Gastroesophageal sphincter (tissue), 4 donors: ENCODE measurements around the gene TMEM163. TPM values are rescaled to one million over a fixed set of nuclear protein-coding genes. Genes with fewer than 3 reads are reported as not detected.
A peak's percentile ranks its signal among the peaks of the same experiment; 100 is the strongest.

Experiments used
- ATAC-seq: fragments of 150-250 bp; one replicate; pipeline ENCODE4 v1.9.1; 2016; ENCODE audit warnings: mild to moderate bottlenecking, moderate library complexity
- H3K27ac ChIP-seq, 4 donors: fragments of 200-600 bp; sonication (generic) in 3 of 4; 1 replicate in 3 of 4; 2 replicates in 1 of 4; pipeline ENCODE4 v1.5.1; 2016 to 2019
- H3K27me3 ChIP-seq: fragments of 200-600 bp; sonication (generic); one replicate; pipeline ENCODE4 v1.5.1; 2019
- H3K36me3 ChIP-seq, 2 donors: fragments of 200-600 bp; sonication (generic); one replicate each; pipeline ENCODE4 v1.5.1; 2019; ENCODE audit warnings: control low read depth in 1 of 2
- H3K4me1 ChIP-seq, 3 donors: fragments of 200-600 bp; sonication (generic); 1 replicate in 2 of 3; 2 replicates in 1 of 3; pipeline ENCODE4 v1.5.1; 2016 to 2019; ENCODE audit warnings: control low read depth in 2 of 3
- H3K4me3 ChIP-seq, 2 donors: fragments of 200-600 bp; sonication (generic); one replicate each; pipeline ENCODE4 v1.5.1; 2019; ENCODE audit warnings: mild to moderate bottlenecking in 1 of 2, moderate library complexity in 1 of 2
- H3K9me3 ChIP-seq, 3 donors: fragments of 200-600 bp; sonication (generic); one replicate each; pipeline ENCODE4 v1.5.1; 2017 to 2019; ENCODE audit warnings: control low read depth in 2 of 3
- EP300 ChIP-seq: sonication (generic); formaldehyde crosslinking; IDR thresholded peaks from one replicate; pipeline ENCODE4 v1.6.1; 2017; ENCODE audit warnings: antibody characterized with exemption, mild to moderate bottlenecking
- POLR2A ChIP-seq, 2 donors: fragments of 450-650 bp; IDR thresholded peaks; one replicate each; pipeline ENCODE4 v1.6.1; 2017; ENCODE audit warnings: antibody characterized with exemption in 2 of 2, mild to moderate bottlenecking in 2 of 2, moderate library complexity in 1 of 2
- POLR2AphosphoS5 ChIP-seq: sonication (generic); formaldehyde crosslinking; IDR thresholded peaks from one replicate; pipeline ENCODE4 v1.6.1; 2017; ENCODE audit warnings: antibody characterized with exemption
- whole genome bisulfite sequencing, 2 donors: methylation state at CpG; one replicate each; pipeline ENCODE4 v1.1.5; 2018; ENCODE audit warnings: low coverage in 1 of 2; 5-methylcytosine and 5-hydroxymethylcytosine counted together
- total RNA-seq, 4 donors: library from RNA; depleted of rRNA; stranded (reverse); fragments of >200 nt; gene quantifications; one replicate each; pipeline ENCODE4 v1.1.0, GENCODE V29; 2016
- TF ChIP-seq, protein P1 (sequence below), 4 experiments: fragments of 200-600 bp in 2 of 4; fragments of 450-650 bp in 2 of 4; sonication (generic) in 1 of 4; IDR thresholded peaks; one replicate each; pipeline ENCODE4 v1.5.1; 2017 to 2019; ENCODE audit warnings: antibody characterized with exemption in 4 of 4, mild to moderate bottlenecking in 2 of 4, moderate library complexity in 2 of 4

TMEM163 gene
- total RNA-seq, 4 donors from 2014 or later, result 0.27 to 2.5 (median 0.60) TPM

DNA sequence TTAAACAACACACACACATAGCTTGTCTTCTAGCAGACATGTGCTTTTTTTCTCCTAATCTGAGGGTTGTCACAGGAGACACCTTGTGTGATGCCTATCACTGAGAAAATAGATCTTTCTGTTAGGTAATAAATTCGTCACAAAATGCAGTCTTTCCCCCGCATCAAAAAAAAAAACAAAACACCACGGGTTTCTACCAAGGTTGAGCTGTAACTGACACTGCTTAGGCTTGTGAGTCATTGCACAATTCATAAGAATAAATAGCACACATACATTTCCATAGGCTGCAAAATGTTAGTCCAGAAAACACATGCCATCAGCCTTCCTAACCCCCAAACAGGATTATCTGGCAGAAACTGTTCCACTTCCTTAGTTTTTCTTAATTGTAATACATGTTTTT is 6.5 kb downstream of the TMEM163 start:
- Histone ChIP-seq H3K4me1 (peaks cover 0 to 2% (median 0%) of the 10 kb centered on the region in 3 donors), H3K4me3 (no peak overlapping the region), H3K9me3 (no peaks in the 10 kb centered on the region), H3K27me3 (peaks cover 53% of the 10 kb centered on the region), H3K36me3 (no peaks in the 10 kb centered on the region), H3K27ac (no peak overlapping the region)
- WGBS, 2 donors, result 23 to 28% methylated on average over 3 of the region's 3 CpGs
- ATAC-seq, result no peak
- TF ChIP-seq, protein P1, sequence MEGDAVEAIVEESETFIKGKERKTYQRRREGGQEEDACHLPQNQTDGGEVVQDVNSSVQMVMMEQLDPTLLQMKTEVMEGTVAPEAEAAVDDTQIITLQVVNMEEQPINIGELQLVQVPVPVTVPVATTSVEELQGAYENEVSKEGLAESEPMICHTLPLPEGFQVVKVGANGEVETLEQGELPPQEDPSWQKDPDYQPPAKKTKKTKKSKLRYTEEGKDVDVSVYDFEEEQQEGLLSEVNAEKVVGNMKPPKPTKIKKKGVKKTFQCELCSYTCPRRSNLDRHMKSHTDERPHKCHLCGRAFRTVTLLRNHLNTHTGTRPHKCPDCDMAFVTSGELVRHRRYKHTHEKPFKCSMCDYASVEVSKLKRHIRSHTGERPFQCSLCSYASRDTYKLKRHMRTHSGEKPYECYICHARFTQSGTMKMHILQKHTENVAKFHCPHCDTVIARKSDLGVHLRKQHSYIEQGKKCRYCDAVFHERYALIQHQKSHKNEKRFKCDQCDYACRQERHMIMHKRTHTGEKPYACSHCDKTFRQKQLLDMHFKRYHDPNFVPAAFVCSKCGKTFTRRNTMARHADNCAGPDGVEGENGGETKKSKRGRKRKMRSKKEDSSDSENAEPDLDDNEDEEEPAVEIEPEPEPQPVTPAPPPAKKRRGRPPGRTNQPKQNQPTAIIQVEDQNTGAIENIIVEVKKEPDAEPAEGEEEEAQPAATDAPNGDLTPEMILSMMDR (IDR thresholded peaks at IDR 0.05), result no peak
- no peak for TF ChIP-seq EP300
- TF ChIP-seq POLR2A (IDR thresholded peaks at IDR 0.05), result no peak
- no peak for TF ChIP-seq POLR2AphosphoS5

DNA sequence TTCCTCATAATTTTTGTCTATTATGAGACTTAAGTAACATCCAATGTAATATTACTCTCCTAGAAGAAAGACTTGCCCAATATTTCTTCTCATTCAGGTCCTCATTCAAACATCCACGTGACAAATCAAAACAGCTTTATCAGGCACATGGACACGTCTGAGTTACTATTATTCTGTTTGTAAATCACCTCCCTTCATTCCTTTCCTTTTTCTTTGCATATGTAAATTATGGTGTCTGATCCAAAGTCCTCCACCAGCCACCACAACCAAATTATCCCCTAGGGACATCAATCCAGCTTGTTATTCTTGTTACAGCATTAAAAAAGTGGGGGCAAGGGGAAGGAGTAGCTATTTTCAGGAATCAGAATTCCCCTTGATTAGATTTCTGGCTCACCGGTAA is 7.1 kb downstream of the TMEM163 start:
- WGBS, 2 donors, result 9 to 21% methylated on average over 3 of the region's 3 CpGs
- no peak overlapping the region for H3K4me3 ChIP-seq
- no peak for ATAC-seq
- H3K4me1 ChIP-seq, result no peaks in the 10 kb centered on the region
- H3K27ac ChIP-seq, result no peak overlapping the region
- H3K9me3 ChIP-seq, result no peaks in the 10 kb centered on the region
- no peaks in the 10 kb centered on the region for H3K36me3 ChIP-seq
- peaks cover 51% of the 10 kb centered on the region for H3K27me3 ChIP-seq
- TF ChIP-seq, protein P1 (IDR thresholded peaks at IDR 0.05), result no peak
- no peak for TF ChIP-seq POLR2AphosphoS5
- TF ChIP-seq POLR2A (IDR thresholded peaks at IDR 0.05), result no peak

DNA sequence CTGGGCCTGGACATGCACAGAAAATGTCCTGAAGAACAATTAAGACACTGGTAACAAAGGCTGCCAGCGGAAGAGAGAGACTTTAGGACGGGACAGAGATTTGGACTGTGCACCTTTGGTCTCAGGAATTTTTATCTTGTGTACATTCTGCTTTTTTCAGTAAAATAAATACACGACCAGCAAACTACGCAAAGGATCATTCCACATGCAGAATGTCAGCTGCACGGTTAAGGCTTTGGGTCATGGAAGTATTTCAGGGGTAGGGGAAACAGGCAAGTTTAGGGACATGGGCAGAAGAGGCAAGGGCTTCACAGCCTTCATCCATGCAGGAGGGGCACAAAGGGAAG is 11.5 kb downstream of the TMEM163 start:
- WGBS, 2 donors, result 38 to 60% methylated on average over 3 to 4 of the region's 5 CpGs

DNA sequence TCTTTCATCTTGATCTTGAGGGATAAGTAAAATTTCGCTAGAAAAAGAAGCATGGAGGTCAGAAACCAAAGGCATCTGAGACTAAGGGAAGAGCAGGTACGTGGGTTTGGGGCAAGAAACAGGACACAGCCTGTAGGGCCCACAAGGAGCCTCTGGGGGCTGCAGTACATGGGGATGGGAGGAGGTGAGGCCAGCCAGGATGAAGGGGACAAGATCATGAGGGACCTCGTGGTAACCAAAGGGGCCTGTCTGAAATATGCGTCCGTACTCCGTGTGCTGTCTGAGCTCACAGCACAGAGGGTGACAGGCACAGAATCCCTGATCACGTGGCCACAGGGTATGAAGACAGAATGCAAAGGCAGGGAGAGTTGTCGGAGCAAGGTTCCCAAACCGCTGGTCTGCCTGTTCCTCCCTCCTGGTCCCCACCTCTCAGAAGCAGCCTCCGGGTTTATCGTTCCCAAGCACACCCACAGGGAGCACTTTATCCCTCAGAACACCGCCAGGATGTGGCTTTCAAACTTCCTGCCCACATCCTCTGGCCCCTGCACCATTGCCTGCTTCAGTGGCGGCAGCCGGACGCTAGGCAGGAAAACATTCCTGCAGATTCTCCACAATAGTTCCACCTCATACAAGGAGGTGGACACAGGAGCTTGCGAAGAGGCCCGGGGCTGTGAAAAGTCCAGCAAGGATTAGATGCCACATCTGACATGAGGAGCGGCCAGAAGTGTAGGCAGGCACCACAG is 12.0 kb downstream of the TMEM163 start:
- H3K36me3 ChIP-seq, result no peaks in the 10 kb centered on the region

More for the DNA sequence above, 11.5 kb downstream of the TMEM163 start:
- no peaks in the 10 kb centered on the region for H3K9me3 ChIP-seq
- H3K4me1 ChIP-seq, result no peaks in the 10 kb centered on the region
- ATAC-seq, result no peak
- H3K27me3 ChIP-seq, result peaks cover 43% of the 10 kb centered on the region
- no peak for TF ChIP-seq EP300
- no peak for TF ChIP-seq POLR2AphosphoS5
- TF ChIP-seq, protein P1 (IDR thresholded peaks at IDR 0.05), result no peak
- no peak overlapping the region for H3K4me3 ChIP-seq
- no peak overlapping the region for H3K27ac ChIP-seq
- H3K36me3 ChIP-seq, result no peaks in the 10 kb centered on the region

More for the DNA sequence above, 12.0 kb downstream of the TMEM163 start:
- no peaks in the 10 kb centered on the region for H3K9me3 ChIP-seq
- H3K4me1 ChIP-seq, result no peaks in the 10 kb centered on the region
- H3K27ac ChIP-seq, result no peak overlapping the region
- TF ChIP-seq POLR2A (IDR thresholded peaks at IDR 0.05) (no peak), POLR2AphosphoS5 (no peak), EP300 (no peak)
- TF ChIP-seq, protein P1 (IDR thresholded peaks at IDR 0.05), result no peak
- peak; percentile 13 for ATAC-seq
- H3K4me3 ChIP-seq, result no peak overlapping the region
- WGBS, 2 donors, result 54 to 57% methylated on average over 8 to 10 of the region's 18 CpGs
- H3K27me3 ChIP-seq, result peaks cover 49% of the 10 kb centered on the region
